GM18502 (cell line): ENCODE measurements around the gene ZNF165.
"Not testable (repeated sequence)": the region's sequence is repeated elsewhere in the genome, so short reads cannot be mapped to it uniquely, and the experiment has no call there.

Source experiments
- ATAC-seq: cut with Tn5 transposase; IDR thresholded peaks from one replicate; pipeline ENCODE4 v1.9.1; 2021; ENCODE audit warnings: mild to moderate bottlenecking; ENCODE audit not compliant: unreplicated experiment, poor library complexity

Gene ZNF165

DNA sequence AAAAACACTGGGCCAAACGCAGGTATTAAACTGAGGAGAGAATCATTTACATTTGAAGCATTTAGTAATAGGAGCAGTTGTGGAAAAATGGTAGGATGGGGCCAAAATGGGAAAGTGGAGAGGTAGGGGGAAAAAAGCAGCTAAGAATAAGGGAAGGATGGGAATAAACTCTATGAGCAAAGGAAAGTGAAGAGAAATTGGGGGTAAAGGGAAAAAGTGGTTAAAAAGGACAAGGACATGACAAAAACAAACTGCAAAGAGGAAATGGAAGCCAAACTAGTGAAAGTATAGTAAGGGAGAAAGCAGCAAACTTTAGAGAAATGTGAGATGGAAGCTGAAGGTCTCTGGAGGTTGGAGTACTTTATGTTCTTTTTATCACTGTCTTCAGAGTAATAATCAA, 37.8 kb downstream of the ZNF165 start:
- no peak for ATAC-seq

- no peak for ATAC-seq
Measured at GRCh38 chr6:28121876-28122275, 41.5 kb downstream of the ZNF165 start.

DNA sequence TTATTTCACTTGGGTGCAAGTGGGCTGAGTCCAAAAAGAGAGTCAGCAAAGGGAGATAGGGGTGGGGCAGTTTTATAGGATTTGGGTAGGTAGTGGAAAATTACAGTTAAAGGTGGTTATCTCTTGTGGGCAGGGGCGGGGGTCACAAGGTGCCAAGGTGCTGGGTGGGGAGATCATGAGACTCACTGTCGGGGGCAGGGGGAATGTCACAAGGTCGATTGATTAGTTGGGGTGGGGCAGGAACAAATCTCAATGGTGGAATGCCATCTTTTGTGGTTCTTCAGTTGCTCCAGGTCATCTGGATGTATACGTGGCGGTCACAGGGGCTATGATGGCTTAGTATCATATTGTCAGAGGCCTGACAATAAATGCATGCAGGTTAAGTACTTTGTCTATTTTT, 41.9 kb downstream of the ZNF165 start:
- ATAC-seq: not testable (repeated sequence)

GRCh38 chr6:28124350-28124970, 44.1 kb downstream of the ZNF165 start, which contains the start of gene ZSCAN16:
Gene ZSCAN16, plus strand, starts transcription at chr6:28124609. Its CDS starts 835 bp downstream, at chr6:28125444.
- ATAC-seq: peak; percentile 96

- ATAC-seq: peak; percentile 26
Measured at GRCh38 chr6:28124971-28125353, 44.6 kb downstream of the ZNF165 start.

- peak; percentile 6 for ATAC-seq
Measured at GRCh38 chr6:28125401-28125800, 45.0 kb downstream of the ZNF165 start.

- ATAC-seq: no peak
Measured at GRCh38 chr6:28134015-28134414, 53.6 kb downstream of the ZNF165 start.

DNA sequence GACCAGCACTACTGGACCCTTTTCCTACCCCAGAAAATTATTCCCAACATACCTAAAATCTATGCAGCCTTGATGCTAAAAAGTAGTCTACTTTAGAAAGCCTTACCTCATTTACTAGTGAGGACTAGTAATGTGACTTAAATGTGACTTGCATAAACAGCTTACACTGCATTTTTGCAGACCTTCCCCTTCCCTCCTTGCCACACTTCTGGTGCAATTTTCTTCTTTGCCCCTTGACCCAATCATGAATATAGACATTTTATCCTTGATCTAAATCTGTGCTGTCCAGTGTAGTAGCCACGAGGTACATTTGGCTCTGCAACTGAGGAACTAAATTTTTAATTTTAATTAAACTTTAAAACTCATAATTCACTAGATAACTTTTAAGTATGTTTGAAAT, 54.3 kb downstream of the ZNF165 start:
- no peak for ATAC-seq

DNA sequence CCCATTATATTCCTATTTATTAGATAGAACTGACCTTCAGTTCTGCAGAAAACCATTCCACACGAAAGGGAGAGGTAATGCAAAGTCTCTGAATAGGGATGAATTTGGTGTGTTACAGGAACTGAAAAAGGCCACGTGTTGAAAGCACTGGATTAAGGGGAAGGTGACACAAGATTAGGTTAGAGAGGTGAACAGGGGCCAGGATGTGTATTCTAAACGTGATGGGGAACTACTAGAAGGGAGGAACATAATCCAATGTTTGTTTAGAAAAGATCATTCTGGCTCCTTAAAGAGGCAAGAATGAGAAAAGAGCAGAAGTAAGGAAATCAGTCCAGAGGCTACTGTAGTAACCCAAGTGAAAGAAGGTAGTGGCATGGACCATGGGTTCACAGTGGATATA, 55.0 kb downstream of the ZNF165 start:
- ATAC-seq: no peak

GRCh38 chr6:28136585-28137504, 56.5 kb downstream of the ZNF165 start:
- peak; percentile 65 for ATAC-seq

DNA sequence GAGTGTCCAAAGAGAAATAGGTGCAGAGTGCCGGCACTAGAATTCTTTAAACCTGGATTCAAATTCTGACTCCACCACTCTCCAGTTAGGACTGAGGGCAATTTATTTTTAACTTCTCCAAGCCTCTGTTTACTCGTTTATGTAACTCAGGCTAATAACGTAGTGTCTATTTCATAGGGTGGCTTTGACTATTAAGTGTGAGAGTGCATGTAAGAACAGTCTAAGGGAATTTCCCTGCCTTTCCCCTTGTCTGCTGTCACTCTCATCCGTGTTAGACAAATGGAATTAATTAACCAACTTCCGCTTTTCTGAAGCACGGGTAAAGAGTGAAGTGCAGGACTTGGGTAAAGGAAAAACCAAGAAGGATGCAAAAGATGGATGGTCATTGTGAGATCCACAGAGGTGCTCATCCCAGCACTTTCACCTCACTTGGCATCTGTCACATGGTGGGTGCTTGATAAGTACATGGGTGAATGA, 57.2 kb downstream of the ZNF165 start:
- peak; percentile 41 for ATAC-seq
